Mucosa of gallbladder (tissue), 1 donor: Measurements from ENCODE around the gene NCCRP1. TPM values are rescaled to one million over a fixed set of nuclear protein-coding genes. Genes with fewer than 3 reads are reported as not detected.
A peak's percentile ranks its signal among the peaks of the same experiment; 100 is the strongest.
"Not testable (repeated sequence)": the region's sequence is repeated elsewhere in the genome, so short reads cannot be mapped to it uniquely, and the experiment has no call there.

Experiments
- DNase-seq: peaks from one replicate; pipeline ENCODE4 v3.0.0-alpha.2; 2020; ENCODE audit warnings: low spot score
- total RNA-seq: library from RNA; stranded (reverse); gene quantifications from one replicate; pipeline ENCODE4 v1.2.1, GENCODE V29; 2021
- donor health status: DM: no; HTN: no; CAD: no.

The NCCRP1 gene
- total RNA-seq, 1 donor from 2014 or later: 0.17 TPM

DNA sequence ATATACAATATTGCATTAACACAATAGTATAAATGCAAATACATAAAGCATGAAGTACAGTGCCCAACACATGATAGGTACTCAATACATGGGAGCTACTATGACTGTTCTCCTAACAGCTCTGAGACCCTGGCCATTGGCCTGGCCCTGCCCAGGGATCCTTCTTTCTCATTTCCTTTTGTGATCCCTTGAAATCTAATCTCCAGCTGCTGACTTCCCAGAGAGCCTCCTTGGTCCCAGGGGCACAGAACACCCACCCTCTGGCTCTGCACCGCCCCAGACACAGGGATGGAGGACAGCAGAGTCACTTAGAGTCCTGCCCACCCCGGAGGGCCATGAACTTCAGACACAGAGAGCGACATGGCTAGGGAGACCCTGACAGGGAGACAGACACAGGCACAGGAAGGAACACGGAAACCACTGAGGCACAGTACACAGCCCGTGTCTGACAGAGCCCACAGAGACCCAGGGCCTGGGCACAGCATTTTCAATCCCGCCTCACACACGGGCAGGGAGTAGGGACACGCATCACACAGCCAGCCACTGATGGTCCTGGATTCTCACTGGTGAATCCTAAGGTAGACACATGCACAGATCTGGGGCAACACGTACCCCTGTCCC is 11.5 kb downstream of the NCCRP1 start:
- DNase-seq: no peak

DNA sequence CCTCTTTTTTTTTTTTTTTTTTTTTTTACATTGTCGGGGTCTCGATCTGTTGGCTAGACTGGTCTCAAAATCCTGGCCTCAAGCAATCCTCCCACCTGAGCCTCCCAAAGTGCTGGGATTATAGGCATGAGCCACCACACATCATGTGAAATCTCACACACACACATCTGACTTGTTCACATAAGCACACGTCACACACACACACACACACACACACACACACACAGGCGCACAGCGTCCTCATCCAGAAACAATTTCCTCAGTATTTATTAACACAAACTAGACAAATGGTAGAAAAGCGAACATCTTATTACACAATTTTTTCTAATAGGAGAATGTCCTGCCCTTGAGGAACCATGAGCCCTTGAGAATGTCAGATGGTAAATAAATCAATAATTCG is 12.4 kb downstream of the NCCRP1 start:
- DNase-seq: no peak

DNA sequence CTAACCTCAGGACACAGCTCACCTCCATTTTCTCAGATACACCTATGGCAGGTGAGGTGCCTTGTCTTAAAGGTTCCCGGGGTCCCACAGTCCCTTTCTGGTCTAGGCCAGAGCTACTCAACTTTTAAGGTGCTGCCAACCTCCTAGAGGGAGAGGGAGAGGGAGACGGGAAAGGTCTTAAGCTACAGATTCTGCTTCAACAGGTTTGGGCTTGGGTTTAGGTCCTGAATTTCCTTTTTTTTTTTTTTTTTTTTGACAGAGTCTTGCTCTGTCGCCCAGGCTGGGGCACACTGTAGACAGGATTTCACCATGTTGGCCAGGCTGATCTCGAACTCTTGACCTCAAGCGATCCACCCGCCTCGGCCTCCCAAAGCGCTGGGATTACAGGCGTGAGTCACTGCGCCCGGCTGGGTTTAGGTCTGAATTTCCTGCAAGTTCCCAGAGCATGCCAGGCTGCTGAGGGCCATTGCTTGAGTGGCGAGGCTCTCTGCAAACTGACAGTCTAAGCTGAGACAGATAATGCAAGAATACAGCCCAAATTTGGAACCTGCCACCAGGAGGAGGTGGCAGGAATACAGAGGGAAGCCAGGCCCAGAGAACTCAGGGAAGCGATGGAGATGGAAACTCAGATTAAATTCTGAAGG is 15.1 kb downstream of the NCCRP1 start:
- DNase-seq: no peak

DNA sequence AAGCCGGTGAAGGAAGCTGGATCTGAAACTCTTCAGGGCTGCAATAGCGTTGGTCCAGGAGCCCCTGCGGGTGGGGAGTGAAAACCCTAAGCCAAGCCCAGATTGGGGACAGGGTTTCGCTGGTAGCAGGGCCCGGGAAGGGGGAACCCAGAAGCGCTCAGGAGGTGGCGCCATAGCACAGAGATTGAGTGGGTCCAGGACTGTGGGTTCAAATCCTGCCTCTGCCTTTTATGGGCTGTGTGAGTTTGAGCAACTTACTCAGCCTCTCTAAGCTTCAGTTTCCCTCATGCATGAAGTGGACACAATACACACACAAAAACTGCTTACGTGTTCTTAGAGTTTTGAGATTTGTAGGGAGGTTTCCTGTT is 15.6 kb downstream of the NCCRP1 start:
- no peak for DNase-seq

DNA sequence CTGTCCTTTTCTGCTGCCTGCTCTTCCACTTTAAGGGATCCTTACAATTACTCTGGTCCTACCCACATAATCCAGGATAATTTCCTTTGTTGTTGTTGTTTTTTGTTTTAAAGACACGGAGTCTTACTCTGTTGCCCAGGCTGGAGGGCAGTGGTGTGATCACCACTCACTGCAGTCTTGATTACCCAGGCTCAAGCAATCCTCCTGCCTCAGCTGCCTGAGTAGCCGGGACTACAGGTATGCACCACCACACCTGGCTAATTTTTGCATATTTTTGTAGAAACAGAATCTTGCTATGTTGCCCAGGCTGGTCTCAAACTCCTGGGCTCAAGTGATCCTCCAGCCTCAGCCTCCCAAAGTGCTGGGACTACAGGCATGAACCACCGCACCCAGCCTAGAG is 18.6 kb downstream of the NCCRP1 start:
- not testable (repeated sequence) for DNase-seq

DNA sequence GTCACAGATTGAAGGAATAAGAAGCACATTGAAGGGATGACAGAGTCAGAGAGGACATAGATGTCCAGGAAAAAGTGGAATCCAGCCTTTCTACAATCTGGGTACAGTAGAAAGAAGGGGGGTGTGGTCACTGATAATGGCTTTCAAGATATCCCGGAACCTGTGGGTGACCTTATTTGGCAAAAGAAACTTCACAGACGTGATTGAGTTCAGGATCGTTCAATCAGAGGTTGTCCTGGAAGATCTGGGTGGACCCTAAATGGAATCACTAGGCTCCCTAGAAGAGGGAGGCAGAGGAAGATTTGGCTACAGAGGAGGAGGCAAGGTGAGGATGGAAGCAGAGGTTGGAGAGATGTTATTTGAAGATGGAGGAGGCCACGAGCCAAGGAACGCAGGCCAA is 20.3 kb downstream of the NCCRP1 start:
- no peak for DNase-seq

DNA sequence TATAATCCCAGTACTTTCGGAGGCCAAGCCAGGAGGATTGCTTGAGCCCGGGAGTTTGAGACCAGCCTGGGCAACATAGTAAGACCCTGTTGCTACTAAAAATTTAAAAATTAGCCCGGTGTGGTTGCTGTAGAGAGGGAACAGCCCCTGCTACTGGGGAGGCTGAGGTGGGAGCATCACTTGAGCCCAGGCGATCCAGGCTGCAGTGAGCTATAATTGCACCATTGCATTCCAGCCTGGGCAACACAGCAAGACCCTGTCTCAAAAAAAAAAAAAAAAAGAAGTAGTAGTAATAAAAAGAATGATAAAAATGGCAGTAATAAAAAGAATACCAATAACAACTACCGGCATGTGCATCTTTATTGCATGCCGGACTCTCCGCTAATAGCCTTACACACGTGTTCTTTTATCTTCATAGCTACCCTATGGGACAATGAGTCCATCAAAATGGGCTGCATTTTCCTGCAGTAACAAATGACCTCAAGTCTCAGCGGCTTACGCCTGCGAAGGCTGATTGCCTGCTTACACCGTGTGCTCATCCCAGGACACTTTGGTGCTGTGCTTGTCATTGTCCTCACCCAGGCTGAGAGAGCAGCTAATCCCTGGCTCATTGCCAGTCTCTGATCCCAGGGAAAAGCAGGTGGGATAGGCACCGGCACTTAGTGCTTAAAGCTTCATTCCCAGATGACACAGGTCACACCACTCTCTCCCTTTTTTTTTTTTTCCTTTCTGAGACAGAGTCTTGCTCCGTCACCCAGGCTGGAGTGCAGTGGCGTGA is 21.7 kb downstream of the NCCRP1 start:
- no peak for DNase-seq

DNA sequence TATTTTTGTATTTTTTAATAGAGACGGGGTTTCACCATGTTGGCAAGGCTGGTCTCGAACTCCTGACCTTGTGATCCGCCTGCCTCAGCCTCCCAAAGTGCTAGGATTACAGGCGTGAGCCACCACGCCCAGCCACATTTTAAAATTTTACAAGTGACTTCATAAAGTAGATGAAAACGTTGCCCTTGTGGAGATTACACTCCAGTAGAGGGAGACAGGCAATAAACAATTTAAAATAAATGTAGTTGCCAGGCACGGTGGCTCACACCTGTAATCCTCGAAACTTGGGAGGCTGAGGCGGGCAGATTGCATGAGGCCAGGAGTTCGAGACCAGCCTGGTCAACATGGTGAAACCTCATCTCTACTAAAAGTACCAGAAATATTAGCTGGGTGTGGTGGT is 22.3 kb downstream of the NCCRP1 start:
- DNase-seq: not testable (repeated sequence)

DNA sequence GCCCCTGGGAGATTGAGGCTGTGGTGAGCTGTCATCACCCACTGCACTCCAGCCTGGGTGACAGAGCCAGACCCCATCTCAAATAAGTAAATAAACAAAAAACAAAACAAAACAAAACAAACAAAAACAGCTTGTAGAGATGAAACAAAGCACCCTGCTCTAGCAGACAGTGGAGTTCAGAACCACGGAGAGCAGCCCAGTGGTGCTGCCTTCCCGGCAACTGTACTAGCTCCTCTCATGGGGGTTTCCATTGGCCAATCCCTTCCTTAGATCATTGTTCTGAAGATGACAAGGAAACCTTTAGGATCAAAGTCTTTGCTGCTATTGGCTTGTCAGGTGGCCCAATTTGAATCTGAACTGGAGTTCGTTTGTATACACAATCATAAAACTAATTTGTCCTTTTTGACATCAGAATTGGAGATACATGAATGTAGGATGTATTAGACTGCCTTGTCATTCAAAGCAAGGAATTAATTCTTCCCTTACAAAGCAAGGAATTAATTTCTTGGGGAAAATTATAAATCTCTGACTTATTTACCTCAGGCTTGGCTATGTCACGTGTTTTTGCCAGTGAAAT is 27.0 kb downstream of the NCCRP1 start:
- DNase-seq: no peak

DNA sequence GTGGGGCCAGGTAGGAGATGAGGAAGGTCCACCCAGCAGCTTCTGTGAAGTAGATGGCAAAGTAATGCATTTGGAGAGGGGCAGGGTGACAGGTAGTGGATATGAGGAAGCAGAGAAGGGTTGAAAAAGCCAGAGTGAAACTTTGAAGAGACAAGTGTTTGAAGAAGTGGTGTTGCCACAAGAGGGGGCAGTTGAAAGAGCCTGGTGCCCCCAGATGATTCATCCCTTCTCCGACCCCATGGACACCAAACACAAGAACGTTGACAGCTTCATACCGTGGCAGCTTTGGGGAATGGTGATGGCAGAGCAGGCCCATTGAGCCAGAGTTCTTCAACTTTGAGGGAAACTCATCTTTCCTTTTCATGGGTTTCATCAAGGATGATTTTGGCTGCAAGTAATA is 28.1 kb downstream of the NCCRP1 start:
- DNase-seq: no peak

DNA sequence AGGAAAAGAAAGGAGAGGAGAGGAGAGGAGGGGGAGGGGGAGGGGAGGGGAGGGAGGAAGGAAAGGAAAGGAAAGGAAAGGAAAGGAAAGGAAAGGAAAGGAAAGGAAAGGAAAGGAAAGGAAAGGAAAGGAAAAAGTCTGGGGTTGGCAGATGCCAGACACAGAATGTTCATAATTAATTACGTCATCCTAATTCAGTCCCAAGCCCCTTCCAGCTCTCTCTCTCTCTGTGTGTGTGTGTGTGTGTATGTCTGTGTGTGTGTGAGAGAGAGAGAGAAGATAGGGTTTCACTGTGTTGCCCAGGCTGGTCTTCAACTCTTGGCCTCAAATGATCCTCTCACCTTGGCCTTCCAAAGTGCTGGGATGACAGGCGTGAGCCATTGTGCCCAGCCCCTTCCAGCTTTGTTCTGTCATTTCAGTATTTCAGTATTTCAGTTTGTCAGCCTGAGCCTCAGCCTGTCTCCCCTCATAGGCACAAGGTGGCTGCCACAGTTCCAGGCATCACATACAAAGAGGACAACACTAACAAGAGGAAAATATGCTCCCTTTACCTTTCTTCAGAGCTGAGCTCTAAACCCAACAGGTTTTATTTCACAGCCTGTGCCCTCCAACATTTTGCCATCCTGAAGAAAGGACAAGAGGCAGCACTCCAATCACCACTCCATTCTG is 33.5 kb downstream of the NCCRP1 start:
- no peak for DNase-seq

DNA sequence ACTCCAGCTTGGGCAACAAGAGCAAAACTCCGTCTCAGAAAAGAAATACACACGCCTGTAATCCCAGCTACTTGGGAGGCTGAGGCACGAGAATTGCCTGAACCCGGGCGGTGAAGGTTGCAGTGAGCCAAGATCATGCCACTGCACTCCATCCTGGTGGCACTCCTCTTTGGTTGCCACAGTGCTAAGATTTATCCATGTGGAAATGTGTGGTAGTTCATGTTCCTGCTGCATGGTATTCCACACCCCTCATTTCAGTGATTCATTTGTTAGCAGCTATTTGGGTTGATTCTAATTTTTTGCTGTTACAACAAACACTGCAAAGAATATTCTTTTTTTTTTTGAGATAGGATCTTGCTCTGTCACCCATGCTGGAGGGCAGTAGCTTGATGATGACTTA is 35.9 kb downstream of the NCCRP1 start:
- DNase-seq: no peak

DNA sequence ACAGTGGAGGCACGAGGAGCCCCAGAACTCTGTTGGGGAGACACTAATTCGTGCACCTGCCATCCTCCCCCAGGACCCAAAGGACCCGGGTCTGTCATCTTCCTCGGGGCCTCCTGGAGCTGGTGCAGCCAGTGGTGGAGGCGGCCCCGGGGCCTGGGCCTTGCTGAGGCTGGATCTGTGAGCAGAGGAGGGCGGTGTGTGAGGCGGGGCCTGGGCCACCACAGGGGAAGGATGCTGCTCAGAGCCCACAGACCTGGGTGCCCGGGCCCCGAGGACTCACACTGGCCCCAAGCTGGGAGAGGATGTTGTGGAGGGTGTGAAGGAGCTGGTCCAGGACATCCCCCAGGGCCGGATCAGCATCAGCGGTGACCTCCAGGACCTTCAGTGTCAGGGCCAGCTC is 39.8 kb downstream of the NCCRP1 start:
- DNase-seq: no peak

DNA sequence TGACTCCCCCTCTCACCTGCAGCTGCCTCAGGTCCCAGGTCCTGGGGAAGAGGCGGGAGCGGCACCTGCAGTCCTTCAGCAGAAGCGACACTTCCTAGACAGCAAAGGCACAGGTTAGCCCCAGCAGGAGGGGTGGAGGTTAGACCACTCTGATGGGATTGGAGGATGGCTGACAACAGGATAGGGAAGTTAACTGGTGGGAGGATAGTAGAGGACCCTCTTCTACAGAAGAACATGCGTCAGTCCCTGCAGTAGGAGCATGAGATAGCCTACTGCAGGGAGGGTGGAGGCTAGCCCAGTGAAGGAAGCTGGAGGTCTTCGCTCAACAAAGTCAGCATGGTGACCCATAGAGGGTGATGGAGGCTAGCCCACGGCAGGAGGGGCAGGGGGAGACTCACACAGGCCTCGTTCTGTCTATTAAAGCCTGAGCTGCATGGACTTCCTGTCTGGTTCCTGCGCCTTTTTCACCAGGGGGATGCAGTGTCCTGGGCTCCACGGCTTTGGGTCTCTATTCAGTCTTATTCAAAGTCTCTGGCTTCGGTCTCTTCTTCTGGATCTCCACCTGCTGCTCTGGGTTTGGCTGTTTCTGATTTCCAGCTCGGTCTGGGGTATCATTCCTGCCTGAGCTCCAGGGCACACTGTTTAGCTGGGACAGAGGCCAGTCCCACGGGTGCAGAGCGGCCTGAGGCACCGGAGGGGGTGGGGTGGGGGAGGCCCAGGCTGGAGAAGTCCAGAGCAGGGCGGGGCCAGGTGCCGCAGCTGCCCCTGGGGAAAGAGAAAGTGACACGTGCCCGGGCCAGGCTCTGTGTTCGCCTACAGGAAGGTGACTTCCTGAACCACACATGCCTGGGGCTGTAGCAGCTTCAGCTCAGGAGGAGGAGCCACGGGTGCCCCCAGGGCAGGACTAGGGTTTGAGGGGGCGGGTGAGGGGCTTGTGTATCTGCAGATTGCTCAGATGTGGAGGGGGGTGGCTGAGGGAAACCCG is 40.7 kb downstream of the NCCRP1 start:
- peak; percentile 60 for DNase-seq

DNA sequence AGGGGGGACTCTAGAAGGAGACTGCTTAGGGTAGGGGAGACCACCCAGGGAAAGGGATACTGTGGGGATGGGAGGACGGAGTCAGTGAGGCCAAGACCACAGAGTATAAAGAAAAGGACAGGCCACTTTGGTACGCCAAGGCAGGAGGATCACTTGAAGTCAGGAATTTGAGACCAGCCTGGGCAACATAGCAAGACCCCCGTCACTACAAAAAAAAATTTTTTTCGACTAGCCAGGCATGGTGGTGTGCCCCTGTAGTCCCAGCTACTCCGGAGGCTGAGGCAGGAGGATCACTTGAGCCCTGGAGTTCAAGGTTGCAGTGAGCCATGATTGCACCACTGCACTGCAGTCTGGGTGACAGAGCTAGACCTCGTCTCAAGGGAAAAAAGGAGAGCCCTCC is 41.4 kb downstream of the NCCRP1 start:
- no peak for DNase-seq

DNA sequence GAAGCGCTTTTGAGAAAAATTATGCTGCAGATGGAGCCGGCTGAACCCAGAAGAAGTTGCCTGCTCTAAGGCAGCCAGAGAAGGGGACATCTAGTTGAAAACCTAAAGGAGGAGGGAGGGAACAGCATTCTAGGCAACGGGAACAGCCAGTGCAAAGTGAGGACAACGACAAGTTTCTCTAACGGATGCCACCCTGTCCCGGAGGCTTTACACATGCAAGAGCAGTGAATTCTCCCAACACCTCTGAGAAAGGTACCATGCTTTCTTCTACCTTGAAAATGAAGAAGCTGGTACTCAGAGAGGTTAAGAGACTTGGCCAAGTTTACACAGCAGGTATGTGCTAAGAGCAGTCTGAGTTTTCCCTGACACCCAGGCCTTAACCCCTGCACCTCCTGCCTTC is 42.2 kb downstream of the NCCRP1 start:
- no peak for DNase-seq

DNA sequence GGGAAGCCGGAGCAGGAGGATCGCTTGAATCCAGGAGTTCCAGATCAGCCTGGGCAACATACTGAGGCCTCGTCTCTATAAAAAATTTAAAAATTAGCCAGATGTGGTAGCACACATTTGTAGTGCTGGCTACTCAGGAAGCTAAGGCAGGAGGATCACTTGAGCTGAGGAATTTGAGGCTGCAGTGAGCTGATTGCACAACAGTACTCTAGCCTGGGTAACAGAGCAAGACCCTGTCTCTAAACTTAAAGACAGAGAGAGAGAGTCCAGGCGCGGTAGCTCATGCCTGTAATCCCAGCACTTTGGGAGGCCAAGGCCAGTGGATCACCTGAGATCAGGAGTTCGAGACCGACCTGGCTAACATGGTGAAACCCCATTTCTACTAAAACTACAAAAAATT is 43.7 kb downstream of the NCCRP1 start:
- DNase-seq: no peak

DNA sequence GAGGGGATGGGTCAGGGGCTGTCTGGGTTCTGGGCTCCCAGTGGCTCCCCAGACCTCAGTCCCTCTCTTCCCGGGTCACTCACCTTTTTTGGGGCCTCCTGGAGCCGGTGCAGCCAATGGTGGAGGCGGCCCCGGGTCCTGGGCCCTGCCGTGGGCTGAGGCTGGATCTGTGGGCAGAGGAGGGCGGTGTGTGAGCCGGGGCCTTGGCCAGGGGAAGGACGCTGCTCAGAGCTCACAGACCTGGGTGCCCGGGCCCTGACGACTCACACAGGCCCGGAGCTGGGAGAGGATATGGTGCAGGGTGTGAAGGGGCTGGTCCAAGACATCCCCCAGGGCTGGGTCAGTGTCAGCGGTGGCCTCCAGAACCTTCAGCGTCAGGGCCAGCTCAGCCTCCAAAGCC is 47.0 kb downstream of the NCCRP1 start:
- DNase-seq: not testable (repeated sequence)

DNA sequence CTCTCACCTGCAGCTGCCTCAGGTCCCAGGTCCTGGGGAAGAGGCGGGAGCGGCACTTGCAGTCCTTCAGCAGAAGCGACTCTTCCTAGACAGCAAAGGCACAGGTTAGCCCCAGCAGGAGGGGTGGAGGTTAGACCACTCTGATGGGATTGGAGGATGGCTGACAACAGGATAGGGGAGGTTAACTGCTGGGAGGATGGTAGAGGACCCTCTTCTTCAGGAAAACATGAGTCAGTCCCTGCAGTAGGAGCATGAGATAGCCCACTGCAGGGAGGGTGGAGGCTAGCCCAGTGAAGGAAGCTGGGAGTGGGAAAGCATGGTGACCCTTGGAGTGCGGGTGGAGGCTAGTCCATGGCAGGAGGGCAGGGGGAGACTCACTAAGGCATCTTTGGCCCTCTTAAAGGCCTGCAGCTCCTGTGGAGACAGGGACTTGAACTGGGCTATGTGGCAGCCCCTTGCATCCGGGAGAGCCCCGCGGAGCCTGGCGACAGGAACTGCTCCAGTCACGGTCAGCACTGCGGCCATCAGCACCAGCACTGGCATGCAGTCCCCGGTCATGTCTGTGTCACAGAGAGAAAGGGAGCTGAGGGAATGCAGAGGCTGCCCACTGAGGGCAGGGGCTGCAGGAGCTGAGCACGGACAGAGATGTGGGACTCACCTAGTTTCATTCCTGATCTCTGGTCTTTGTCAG is 47.8 kb downstream of the NCCRP1 start, which contains the start of gene IFNL3:
TSS of gene IFNL3 (minus strand) at position 597 of the 691 bp plus-strand sequence. CDS start at position 558, 39 bp downstream.
- not testable (repeated sequence) for DNase-seq

DNA sequence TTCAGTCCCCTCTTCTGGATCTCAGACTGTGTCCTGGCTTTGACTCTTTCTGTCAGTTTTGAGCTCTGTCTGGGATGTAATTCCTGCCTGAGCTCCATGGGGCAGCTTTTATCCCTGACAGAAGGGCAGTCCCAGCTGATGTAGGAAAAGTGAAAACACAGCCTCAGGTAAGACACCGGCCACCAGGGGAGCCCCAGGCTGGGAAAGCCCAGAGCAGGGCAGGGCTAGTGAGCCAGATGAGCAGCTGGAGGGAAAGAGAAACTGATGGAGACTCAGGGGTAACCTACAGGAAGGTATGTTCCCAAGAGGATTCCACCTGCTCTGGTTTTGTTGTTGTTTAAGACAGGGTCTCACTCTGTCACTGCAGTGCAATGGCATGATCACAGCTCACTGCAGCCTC is 48.4 kb downstream of the NCCRP1 start:
- not testable (repeated sequence) for DNase-seq
